Mesenchymal stem cell (in vitro differentiated cells and primary cell): ENCODE results near the gene CHMP6.

Experiments used
- DNase-seq: peaks from one replicate; pipeline ENCODE4 v3.0.0-alpha.2; 2013
- H2AFZ ChIP-seq: one replicate; pipeline ENCODE4 v1.6.1; 2013; ENCODE audit warnings: low read depth, mild to moderate bottlenecking, control low read depth, inconsistent platforms, low read length, moderate library complexity
- H2AK5ac ChIP-seq: 2 replicates; pipeline ENCODE4 v1.6.1; 2013; ENCODE audit warnings: low read length, moderate library complexity, mild to moderate bottlenecking, inconsistent platforms; ENCODE audit not compliant: severe bottlenecking
- H2BK120ac ChIP-seq: one replicate; pipeline ENCODE4 v1.6.1; 2013; ENCODE audit warnings: low read depth, mild to moderate bottlenecking, inconsistent platforms, low read length, moderate library complexity
- H2BK12ac ChIP-seq, 2 experiments: one replicate each; pipeline ENCODE4 v1.6.1; 2013; ENCODE audit warnings: inconsistent platforms in 2 of 2, low read length in 2 of 2, mild to moderate bottlenecking in 2 of 2, moderate library complexity in 2 of 2, control low read depth in 1 of 2
- H2BK15ac ChIP-seq: one replicate; pipeline ENCODE4 v1.6.1; 2013; ENCODE audit warnings: mild to moderate bottlenecking, low read depth, inconsistent platforms; ENCODE audit not compliant: poor library complexity, severe bottlenecking
- H2BK5ac ChIP-seq: 2 replicates; pipeline ENCODE4 v1.6.1; 2013; ENCODE audit warnings: low read depth, mild to moderate bottlenecking, low read length, control low read depth, inconsistent platforms; ENCODE audit not compliant: poor library complexity, severe bottlenecking
- H3K14ac ChIP-seq, 2 experiments: one replicate each; pipeline ENCODE4 v1.6.1; 2013; ENCODE audit warnings: inconsistent platforms in 2 of 2, low read length in 2 of 2, control low read depth in 1 of 2, mild to moderate bottlenecking in 1 of 2, moderate library complexity in 1 of 2
- H3K18ac ChIP-seq, 2 experiments: one replicate each; pipeline ENCODE4 v1.6.1; 2013; ENCODE audit warnings: inconsistent platforms in 2 of 2, low read length in 2 of 2, control low read depth in 1 of 2, low read depth in 1 of 2, mild to moderate bottlenecking in 1 of 2
- H3K23ac ChIP-seq, 2 experiments: one replicate each; pipeline ENCODE4 v1.6.1; 2013; ENCODE audit warnings: inconsistent platforms in 2 of 2, low read length in 2 of 2, mild to moderate bottlenecking in 2 of 2, moderate library complexity in 2 of 2, control low read depth in 1 of 2
- H3K27ac ChIP-seq: 2 replicates; pipeline ENCODE4 v1.5.1; 2013; ENCODE audit warnings: mild to moderate bottlenecking, moderate library complexity, low read length, control low read depth, inconsistent platforms; ENCODE audit not compliant: poor library complexity, severe bottlenecking
- H3K27me3 ChIP-seq, 2 experiments: 2 replicates each; pipeline versions ENCODE4 v1.6.1 to v1.7.0; 2013; ENCODE audit warnings: low read length in 2 of 2, mild to moderate bottlenecking in 2 of 2, moderate library complexity in 2 of 2, control low read depth in 1 of 2, inconsistent platforms in 1 of 2; ENCODE audit not compliant: control insufficient read depth in 1 of 2, insufficient read depth in 1 of 2
- H3K36me3 ChIP-seq, 2 experiments: 2 replicates each; pipeline versions ENCODE4 v1.6.1 to v1.7.0; 2013; ENCODE audit warnings: low read length in 2 of 2, control low read depth in 1 of 2, inconsistent platforms in 1 of 2, low read depth in 1 of 2, mild to moderate bottlenecking in 1 of 2; ENCODE audit not compliant: insufficient read depth in 2 of 2, control insufficient read depth in 1 of 2
- H3K4ac ChIP-seq, 2 experiments: one replicate each; pipeline ENCODE4 v1.6.1; 2013; ENCODE audit warnings: inconsistent platforms in 2 of 2, low read length in 2 of 2, mild to moderate bottlenecking in 2 of 2, moderate library complexity in 2 of 2, control low read depth in 1 of 2, low read depth in 1 of 2
- H3K4me1 ChIP-seq: 2 replicates; pipeline ENCODE4 v1.6.1; 2013; ENCODE audit warnings: low read depth, low read length, control low read depth; ENCODE audit not compliant: control insufficient read depth, insufficient read depth
- H3K4me2 ChIP-seq: 2 replicates; pipeline ENCODE4 v1.6.1; 2013; ENCODE audit warnings: low read length, mild to moderate bottlenecking, inconsistent platforms; ENCODE audit not compliant: poor library complexity, severe bottlenecking
- H3K4me3 ChIP-seq, 2 experiments: 2 replicates each; pipeline versions ENCODE4 v1.5.1 to v1.7.0; 2013; ENCODE audit warnings: low read length in 2 of 2, mild to moderate bottlenecking in 2 of 2, control low read depth in 1 of 2, low read depth in 1 of 2; ENCODE audit not compliant: insufficient read depth in 1 of 2
- H3K79me1 ChIP-seq: replicated peaks from 2 replicates; pipeline ENCODE4 v1.6.1; 2013; ENCODE audit warnings: mild to moderate bottlenecking, control low read depth, low read length, inconsistent platforms; ENCODE audit not compliant: poor library complexity, severe bottlenecking
- H3K9ac ChIP-seq: 2 replicates; pipeline ENCODE4 v1.7.0; 2013; ENCODE audit warnings: mild to moderate bottlenecking, low read length, moderate library complexity
- H3K9me3 ChIP-seq: 2 replicates; pipeline ENCODE4 v1.7.0; 2013; ENCODE audit warnings: mild to moderate bottlenecking, low read length; ENCODE audit not compliant: control insufficient read depth
- H4K8ac ChIP-seq: one replicate; pipeline ENCODE4 v1.6.1; 2013; ENCODE audit warnings: inconsistent platforms, mild to moderate bottlenecking, low read length, moderate library complexity
- H4K91ac ChIP-seq: one replicate; pipeline ENCODE4 v1.6.1; 2013; ENCODE audit warnings: mild to moderate bottlenecking, low read length, inconsistent platforms
- whole genome bisulfite sequencing: methylation state at CpG from one replicate; pipeline ENCODE4 v1.1.7; 2013; ENCODE audit warnings: mixed read lengths; 5-methylcytosine and 5-hydroxymethylcytosine counted together

Gene CHMP6

GRCh38 chr17:80962356-80963329 is 29.0 kb upstream of the CHMP6 start:
- no peak overlapping the region for H3K4me2 ChIP-seq
- H2BK12ac ChIP-seq, result no peak overlapping the region
- no peaks in the 10 kb centered on the region for H3K79me1 ChIP-seq
- DNase-seq, result no peak
- no peak overlapping the region for H2AFZ ChIP-seq
- no peak overlapping the region for H3K27ac ChIP-seq
- no peaks in the 10 kb centered on the region for H3K9me3 ChIP-seq
- no peak overlapping the region for H4K8ac ChIP-seq
- no peak overlapping the region for H3K4ac ChIP-seq
- no peak overlapping the region for H3K18ac ChIP-seq
- H3K14ac ChIP-seq, result no peak overlapping the region
- no peak overlapping the region for H3K4me3 ChIP-seq
- no peak overlapping the region for H3K9ac ChIP-seq
- no peaks in the 10 kb centered on the region for H3K27me3 ChIP-seq
- peaks cover 5% of the 10 kb centered on the region for H3K4me1 ChIP-seq
- H2AK5ac ChIP-seq, result no peak overlapping the region
- H2BK5ac ChIP-seq, result no peak overlapping the region
- H3K23ac ChIP-seq, result no peak overlapping the region
- no peak overlapping the region for H2BK15ac ChIP-seq
- no peak overlapping the region for H2BK120ac ChIP-seq
- peaks cover 8 to 58% of the 10 kb centered on the region in 2 experiments for H3K36me3 ChIP-seq
- whole genome bisulfite sequencing, result 94% methylated on average over 40 of the region's 41 CpGs
- H4K91ac ChIP-seq, result no peak overlapping the region

GRCh38 chr17:80963812-80964543 is 27.7 kb upstream of the CHMP6 start:
- Histone ChIP-seq H2AFZ (no peak overlapping the region), H2BK5ac (no peak overlapping the region), H2AK5ac (no peak overlapping the region), H3K36me3 (peaks cover 8 to 57% of the 10 kb centered on the region in 2 experiments), H3K9me3 (no peaks in the 10 kb centered on the region), H3K4me1 (peaks cover 12% of the 10 kb centered on the region), H2BK120ac (no peak overlapping the region), H3K79me1 (no peaks in the 10 kb centered on the region), H4K91ac (no peak overlapping the region), H3K4me3 (no peak overlapping the region), H3K27ac (no peak overlapping the region), H2BK12ac (no peak overlapping the region), H3K27me3 (peaks cover 0 to 6% of the 10 kb centered on the region in 2 experiments), H3K14ac (no peak overlapping the region), H2BK15ac (no peak overlapping the region), H3K4me2 (no peak overlapping the region), H3K18ac (no peak overlapping the region), H3K9ac (no peak overlapping the region), H3K4ac (no peak overlapping the region), H4K8ac (no peak overlapping the region), H3K23ac (no peak overlapping the region)
- no peak for DNase-seq
- WGBS, result 96% methylated on average over 49 of the region's 49 CpGs

- no peak overlapping the region for H3K4me3 ChIP-seq
- H4K91ac ChIP-seq, result no peak overlapping the region
- H2BK15ac ChIP-seq, result no peak overlapping the region
- H3K4ac ChIP-seq, result no peak overlapping the region
- no peak overlapping the region for H2BK5ac ChIP-seq
- H2AFZ ChIP-seq, result no peak overlapping the region
- no peak for DNase-seq
- no peaks in the 10 kb centered on the region for H3K79me1 ChIP-seq
- H2BK12ac ChIP-seq, result no peak overlapping the region
- H3K27me3 ChIP-seq, result peaks cover 0 to 12% of the 10 kb centered on the region in 2 experiments
- H2AK5ac ChIP-seq, result no peak overlapping the region
- no peak overlapping the region for H2BK120ac ChIP-seq
- H3K4me2 ChIP-seq, result no peak overlapping the region
- H3K9ac ChIP-seq, result no peak overlapping the region
- no peak overlapping the region for H3K23ac ChIP-seq
- H3K36me3 ChIP-seq, result peaks cover 8 to 57% of the 10 kb centered on the region in 2 experiments
- no peak overlapping the region for H3K18ac ChIP-seq
- H4K8ac ChIP-seq, result no peak overlapping the region
- H3K4me1 ChIP-seq, result peaks cover 11% of the 10 kb centered on the region
- no peak overlapping the region for H3K27ac ChIP-seq
- no peaks in the 10 kb centered on the region for H3K9me3 ChIP-seq
- H3K14ac ChIP-seq, result no peak overlapping the region
- 94% methylated on average over 14 of the region's 14 CpGs for WGBS
Observed at GRCh38 chr17:80964544-80964856, 27.1 kb upstream of the CHMP6 start.

- Histone ChIP-seq H3K4me1 (peaks cover 11% of the 10 kb centered on the region), H2AFZ (no peak overlapping the region), H2AK5ac (no peak overlapping the region), H3K14ac (no peak overlapping the region), H3K27ac (no peak overlapping the region), H2BK120ac (no peak overlapping the region), H3K4me2 (no peak overlapping the region), H4K91ac (no peak overlapping the region), H3K27me3 (peaks cover 0 to 17% of the 10 kb centered on the region in 2 experiments), H3K9ac (no peak overlapping the region), H4K8ac (no peak overlapping the region), H2BK15ac (no peak overlapping the region), H3K79me1 (no peaks in the 10 kb centered on the region), H3K4ac (no peak overlapping the region), H2BK12ac (no peak overlapping the region), H3K9me3 (no peaks in the 10 kb centered on the region), H3K18ac (no peak overlapping the region), H3K23ac (no peak overlapping the region), H2BK5ac (no peak overlapping the region), H3K36me3 (peaks cover 8 to 53% of the 10 kb centered on the region in 2 experiments), H3K4me3 (no peak overlapping the region)
- no peak for DNase-seq
- WGBS, result 94% methylated on average over 36 of the region's 36 CpGs
Observed at GRCh38 chr17:80964859-80965580, 26.6 kb upstream of the CHMP6 start.
